Stimulated activated CD8-positive, alpha-beta memory T cell treated with anti-CD3 and anti-CD28 coated beads, Interleukin-12 subunit alpha, Interleukin-12 subunit beta, amount 100 ng/mL, for 4 hours (primary cell): ENCODE results near the gene SLAMF7.
"Not testable (repeated sequence)": the region's sequence is repeated elsewhere in the genome, so short reads cannot be mapped to it uniquely, and the experiment has no call there.

Experiments used
- DNase-seq: peaks from one replicate; pipeline ENCODE4 v3.0.0-alpha.2; 2020; ENCODE audit warnings: low read depth

SLAMF7 gene

GRCh38 chr1:160774886-160775719, 36.1 kb downstream of the SLAMF7 start:
- no peak for DNase-seq

- DNase-seq = no peak
These were observed 37.1 kb downstream of the SLAMF7 start for GRCh38 chr1:160776178-160776577.

GRCh38 chr1:160777486-160778089, 38.5 kb downstream of the SLAMF7 start:
- DNase-seq = no peak

- DNase-seq = no peak
These were observed 39.9 kb downstream of the SLAMF7 start for GRCh38 chr1:160778976-160779375.

GRCh38 chr1:160779626-160780397, 40.8 kb downstream of the SLAMF7 start:
- DNase-seq = no peak

GRCh38 chr1:160780398-160780755, 41.3 kb downstream of the SLAMF7 start:
- DNase-seq = no peak

GRCh38 chr1:160781186-160781766, 42.2 kb downstream of the SLAMF7 start:
- DNase-seq = no peak

- DNase-seq = no peak
These were observed 43.1 kb downstream of the SLAMF7 start for GRCh38 chr1:160781914-160782689.

- not testable (repeated sequence) for DNase-seq
These were observed 44.1 kb downstream of the SLAMF7 start for GRCh38 chr1:160782988-160783765.

- DNase-seq = no peak
These were observed 50.1 kb downstream of the SLAMF7 start for GRCh38 chr1:160789051-160789701.

- DNase-seq = no peak
These were observed 50.9 kb downstream of the SLAMF7 start for GRCh38 chr1:160789702-160790611.

GRCh38 chr1:160794376-160794775, 55.3 kb downstream of the SLAMF7 start:
- no peak for DNase-seq

- peak; percentile 58 for DNase-seq
These were observed 56.9 kb downstream of the SLAMF7 start, which contains the start of gene LY9 for GRCh38 chr1:160795951-160796383. Gene LY9, plus strand, starts transcription at chr1:160796174. Its CDS starts 14 bp downstream, at chr1:160796188.

GRCh38 chr1:160797271-160797709, 58.2 kb downstream of the SLAMF7 start:
- no peak for DNase-seq

GRCh38 chr1:160797861-160798273, 58.8 kb downstream of the SLAMF7 start:
- no peak for DNase-seq

GRCh38 chr1:160798439-160798838, 59.4 kb downstream of the SLAMF7 start:
- DNase-seq = no peak

GRCh38 chr1:160799641-160800040, 60.6 kb downstream of the SLAMF7 start:
- DNase-seq = no peak

GRCh38 chr1:160800142-160800541, 61.1 kb downstream of the SLAMF7 start:
- no peak for DNase-seq
